PC-3 (cell line): ENCODE measurements around the gene EVL. TPM values are rescaled to one million over a fixed set of nuclear protein-coding genes. Genes with fewer than 3 reads are reported as not detected.

Experiments used
- ATAC-seq: fragments of 200-7000 bp; cut with Tn5 transposase; 2 replicates; pipeline ENCODE4 v1.9.1; 2020; ENCODE audit warnings: mild to moderate bottlenecking, moderate library complexity
- BruUV-seq: library from RNA; stranded (reverse); fragments of 400-500 nt; replicated peaks from 2 replicates; lab custom pipeline; 2021; lab: Mats Ljungman, UMichigan
- CTCF ChIA-PET: fragments of 300-600 bp; sonication (Branson Sonifier 250); formaldehyde crosslinking; loops from one replicate; lab custom pipeline; 2022; ENCODE audit warnings: antibody characterized with exemption; lab: Charles Lee
- POLR2A ChIA-PET: fragments of 300-600 bp; sonication (Branson Sonifier 250); formaldehyde crosslinking; loops from one replicate; lab custom pipeline; 2022; ENCODE audit warnings: antibody characterized with exemption; ENCODE audit not compliant: unreplicated experiment; lab: Charles Lee
- DNase-seq: peaks from one replicate; pipeline ENCODE4 v3.0.0-alpha.2; 2015
- H2AFZ ChIP-seq: fragments of 300-600 bp; sonication (generic); 2 replicates; pipeline ENCODE4 v1.6.0; 2016; ENCODE audit warnings: antibody characterized with exemption, low read length
- H3F3A ChIP-seq: fragments of 300-600 bp; sonication (generic); one replicate; pipeline ENCODE4 v1.6.0; 2017; ENCODE audit warnings: antibody characterized with exemption, low read length, control low read depth, mild to moderate bottlenecking; ENCODE audit not compliant: unreplicated experiment
- H3K27ac ChIP-seq: fragments of 300-600 bp; sonication (generic); 2 replicates; pipeline ENCODE4 v1.5.1; 2016; ENCODE audit warnings: mild to moderate bottlenecking, low read length
- H3K27me3 ChIP-seq: fragments of 300-600 bp; sonication (generic); 2 replicates; pipeline ENCODE4 v1.6.1; 2016; ENCODE audit warnings: low read length, mixed read lengths
- H3K36me3 ChIP-seq: fragments of 300-600 bp; sonication (generic); 2 replicates; pipeline ENCODE4 v1.6.1; 2016; ENCODE audit warnings: low read depth, mixed run types, low read length, mixed read lengths
- H3K4me1 ChIP-seq: fragments of 300-600 bp; sonication (generic); 2 replicates; pipeline ENCODE4 v1.5.1; 2016; ENCODE audit warnings: low read length; ENCODE audit not compliant: insufficient read depth
- H3K4me2 ChIP-seq: fragments of 300-600 bp; sonication (generic); 2 replicates; pipeline ENCODE4 v1.6.0; 2016; ENCODE audit warnings: low read length
- H3K4me3 ChIP-seq: fragments of 300-600 bp; sonication (generic); 2 replicates; pipeline ENCODE4 v1.5.1; 2016; ENCODE audit warnings: mild to moderate bottlenecking, low read length, mixed read lengths
- H3K79me2 ChIP-seq: fragments of 300-600 bp; sonication (generic); 2 replicates; pipeline ENCODE4 v1.6.1; 2017; ENCODE audit warnings: low read length, mixed read lengths
- H3K9ac ChIP-seq: fragments of 300-600 bp; sonication (generic); 2 replicates; pipeline ENCODE4 v1.6.0; 2016; ENCODE audit warnings: mild to moderate bottlenecking, low read length
- H3K9me2 ChIP-seq: fragments of 300-600 bp; sonication (generic); replicated peaks from 2 replicates; pipeline ENCODE4 v1.6.1; 2016; ENCODE audit warnings: mixed run types, low read length, mixed read lengths
- H3K9me3 ChIP-seq: fragments of 300-600 bp; sonication (generic); 2 replicates; pipeline ENCODE4 v1.6.1; 2016; ENCODE audit warnings: low read length, mixed read lengths
- H4K20me1 ChIP-seq: fragments of 300-600 bp; sonication (generic); 2 replicates; pipeline ENCODE4 v1.6.1; 2016; ENCODE audit warnings: low read length, mixed read lengths
- EZH2 ChIP-seq: fragments of 300-600 bp; sonication (generic); IDR thresholded peaks from one replicate; pipeline ENCODE4 v1.6.1; 2017; ENCODE audit warnings: antibody characterized with exemption, mild to moderate bottlenecking, low read length; ENCODE audit not compliant: unreplicated experiment
- EZH2phosphoT487 ChIP-seq: fragments of 300-600 bp; sonication (generic); IDR thresholded peaks from 2 replicates; pipeline ENCODE4 v1.6.1; 2018; ENCODE audit warnings: mild to moderate bottlenecking, antibody characterized with exemption, low read length, borderline replicate concordance
- intact Hi-C: fragments of 100-400 bp; cut with micrococcal nuclease; formaldehyde crosslinking; loops from 2 replicates; pipeline ENCODE4 v1.9.0; 2023
- total RNA-seq: library from RNA; depleted of rRNA; stranded (reverse); fragments of >200 nt; gene quantifications from 2 replicates; pipeline ENCODE4 v1.2.3, GENCODE V29; 2014
- TF ChIP-seq, protein P1 (sequence below): fragments of 300-600 bp; sonication (generic); conservative IDR thresholded peaks from 2 replicates; pipeline ENCODE4 v1.5.1; 2017; ENCODE audit warnings: antibody characterized with exemption, low read depth, mild to moderate bottlenecking, low read length

Gene EVL
- total RNA-seq, 1 experiment from 2014 or later = 26.5 TPM

DNA sequence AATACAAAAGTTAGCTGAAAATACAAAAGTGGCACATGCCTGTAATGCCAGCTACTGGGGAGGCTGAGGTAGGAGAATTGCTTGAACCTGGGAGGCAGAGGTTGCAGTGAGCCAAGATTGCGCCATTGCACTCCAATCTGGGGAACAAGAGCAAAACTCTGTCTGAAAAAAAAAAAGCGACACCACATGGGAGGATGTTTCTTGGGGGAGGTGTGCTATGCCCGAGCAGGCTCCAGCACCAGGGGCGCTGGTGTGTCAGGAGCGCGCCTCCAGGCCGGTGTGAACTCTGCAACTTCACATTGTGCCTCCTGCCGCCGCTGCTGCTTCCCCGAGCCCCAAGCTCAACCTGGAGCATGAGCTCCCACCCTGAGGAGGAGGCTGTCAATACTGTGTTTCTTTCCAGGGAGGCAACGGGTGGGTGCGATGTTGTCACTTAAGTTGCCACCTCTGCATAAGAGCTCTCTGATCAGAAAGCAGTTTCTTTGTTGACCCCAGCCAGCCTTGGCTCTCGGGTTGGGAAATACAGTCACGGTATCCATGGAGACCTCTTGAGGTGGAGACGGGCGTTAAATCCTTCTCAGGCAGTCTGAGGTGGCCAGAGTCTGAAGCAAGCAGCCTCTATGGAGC is 75.3 kb downstream of the EVL start:
- no peaks in the 10 kb centered on the region for H3K36me3 ChIP-seq
- no peaks in the 10 kb centered on the region for H4K20me1 ChIP-seq
- ChIA-PET POLR2A (no interaction called here), CTCF (no interaction called here)
- DNase-seq (no peak), ATAC-seq (no peak)
- no peaks in the 10 kb centered on the region for H3K79me2 ChIP-seq
- no peak overlapping the region for H3K4me3 ChIP-seq
- no peak overlapping the region for H2AFZ ChIP-seq
- H3K9me3 ChIP-seq = no peaks in the 10 kb centered on the region
- no peak for TF ChIP-seq EZH2phosphoT487
- TF ChIP-seq, protein P1, sequence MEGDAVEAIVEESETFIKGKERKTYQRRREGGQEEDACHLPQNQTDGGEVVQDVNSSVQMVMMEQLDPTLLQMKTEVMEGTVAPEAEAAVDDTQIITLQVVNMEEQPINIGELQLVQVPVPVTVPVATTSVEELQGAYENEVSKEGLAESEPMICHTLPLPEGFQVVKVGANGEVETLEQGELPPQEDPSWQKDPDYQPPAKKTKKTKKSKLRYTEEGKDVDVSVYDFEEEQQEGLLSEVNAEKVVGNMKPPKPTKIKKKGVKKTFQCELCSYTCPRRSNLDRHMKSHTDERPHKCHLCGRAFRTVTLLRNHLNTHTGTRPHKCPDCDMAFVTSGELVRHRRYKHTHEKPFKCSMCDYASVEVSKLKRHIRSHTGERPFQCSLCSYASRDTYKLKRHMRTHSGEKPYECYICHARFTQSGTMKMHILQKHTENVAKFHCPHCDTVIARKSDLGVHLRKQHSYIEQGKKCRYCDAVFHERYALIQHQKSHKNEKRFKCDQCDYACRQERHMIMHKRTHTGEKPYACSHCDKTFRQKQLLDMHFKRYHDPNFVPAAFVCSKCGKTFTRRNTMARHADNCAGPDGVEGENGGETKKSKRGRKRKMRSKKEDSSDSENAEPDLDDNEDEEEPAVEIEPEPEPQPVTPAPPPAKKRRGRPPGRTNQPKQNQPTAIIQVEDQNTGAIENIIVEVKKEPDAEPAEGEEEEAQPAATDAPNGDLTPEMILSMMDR = no peak
- no peak for TF ChIP-seq EZH2
- H3K9ac ChIP-seq = no peak overlapping the region
- no peaks in the 10 kb centered on the region for H3K9me2 ChIP-seq
- H3F3A ChIP-seq = no peaks in the 10 kb centered on the region
- no peak overlapping the region for H3K4me2 ChIP-seq
- BruUV-seq = no TSS peak
- intact Hi-C loops = no loop called here
- H3K4me1 ChIP-seq = no peaks in the 10 kb centered on the region
- H3K27ac ChIP-seq = no peak overlapping the region
- no peaks in the 10 kb centered on the region for H3K27me3 ChIP-seq

DNA sequence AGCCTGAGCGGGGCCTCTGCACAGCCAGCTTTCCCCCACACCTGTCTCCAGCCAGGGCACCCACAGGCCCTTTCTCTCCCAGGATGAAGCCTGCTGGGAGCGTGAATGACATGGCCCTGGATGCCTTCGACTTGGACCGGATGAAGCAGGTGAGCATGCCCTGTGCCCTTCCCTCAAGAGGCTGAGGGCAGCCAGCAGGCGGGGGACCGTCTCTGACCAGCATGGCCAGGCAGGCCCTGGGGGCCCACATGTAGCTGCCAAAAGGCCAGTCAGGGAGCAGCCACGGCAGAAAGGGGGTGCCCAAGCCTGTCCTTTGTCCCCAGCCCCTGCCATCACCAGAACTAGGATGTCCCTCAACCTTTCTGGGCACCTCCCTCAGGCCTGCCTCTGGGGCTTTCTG is 75.9 kb downstream of the EVL start:
- BruUV-seq = no TSS peak
- no peaks in the 10 kb centered on the region for H3K36me3 ChIP-seq
- no peak overlapping the region for H3K4me2 ChIP-seq
- no peaks in the 10 kb centered on the region for H3K9me2 ChIP-seq
- no peak overlapping the region for H3K9ac ChIP-seq
- DNase-seq = no peak
- no peak overlapping the region for H3K4me3 ChIP-seq
- H3K27me3 ChIP-seq = no peaks in the 10 kb centered on the region
- no peak overlapping the region for H2AFZ ChIP-seq
- H3K4me1 ChIP-seq = no peaks in the 10 kb centered on the region
- no peaks in the 10 kb centered on the region for H3F3A ChIP-seq
- no peaks in the 10 kb centered on the region for H4K20me1 ChIP-seq
- CTCF ChIA-PET = no interaction called here
- POLR2A ChIA-PET = no interaction called here
- no peaks in the 10 kb centered on the region for H3K79me2 ChIP-seq
- no peaks in the 10 kb centered on the region for H3K9me3 ChIP-seq
- no peak overlapping the region for H3K27ac ChIP-seq
- TF ChIP-seq, protein P1 = no peak
- no peak for TF ChIP-seq EZH2
- no peak for TF ChIP-seq EZH2phosphoT487
- intact Hi-C loops = no loop called here
- ATAC-seq = no peak

DNA sequence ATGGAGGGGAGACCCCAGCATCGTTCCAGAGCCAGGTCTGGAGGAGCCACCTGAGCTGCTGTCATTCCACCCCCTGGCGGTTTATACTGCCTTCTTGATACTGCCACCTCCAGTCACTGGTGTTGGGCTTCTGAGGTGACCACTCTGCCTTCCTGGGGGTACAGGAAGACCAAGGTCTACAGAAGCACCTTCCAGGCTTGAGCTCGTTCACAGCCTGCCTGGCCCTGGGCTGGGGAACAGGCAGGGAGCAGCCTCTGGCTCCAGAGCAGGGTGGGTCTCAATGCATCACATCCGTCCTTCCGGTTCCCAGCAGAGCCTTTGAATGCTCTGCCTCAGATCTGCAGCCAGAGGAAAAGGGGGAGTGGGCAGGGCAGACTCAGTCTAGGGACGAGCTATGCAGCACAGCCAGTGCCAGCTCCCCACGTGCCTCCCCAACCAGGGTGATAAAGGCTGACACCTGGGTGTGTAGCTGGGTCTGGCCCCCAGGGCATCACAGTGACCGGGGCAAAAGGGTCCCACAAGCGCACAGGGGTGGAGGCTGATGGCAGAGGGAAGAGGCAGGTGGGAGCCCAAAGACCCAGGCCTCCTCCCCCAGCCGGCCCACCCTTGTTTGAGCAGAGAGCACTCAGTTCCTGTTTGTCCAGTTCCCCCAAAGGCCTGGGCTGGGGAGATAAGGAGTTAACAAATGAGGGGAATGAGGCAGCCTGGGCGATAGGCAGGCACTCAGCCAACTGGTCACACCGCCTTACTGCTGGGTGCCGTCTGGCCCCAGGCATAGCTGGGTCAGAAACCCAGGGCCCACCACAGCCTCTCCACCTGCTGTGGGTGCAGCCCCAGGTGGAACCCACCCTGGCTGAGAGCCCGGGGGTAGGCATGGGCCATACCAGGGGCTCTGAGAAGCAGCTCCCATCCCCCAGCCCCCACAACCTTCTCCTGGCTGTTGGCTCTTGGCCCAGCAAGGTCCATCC is 77.1 kb downstream of the EVL start:
- POLR2A ChIA-PET = no interaction called here
- TF ChIP-seq, protein P1 = no peak
- TF ChIP-seq EZH2phosphoT487 (no peak), EZH2 (no peak)
- no peaks in the 10 kb centered on the region for H3K27me3 ChIP-seq
- DNase-seq = no peak
- intact Hi-C loops = no loop called here
- H3F3A ChIP-seq = no peaks in the 10 kb centered on the region
- ATAC-seq = no peak
- no TSS peak for BruUV-seq
- no peaks in the 10 kb centered on the region for H3K36me3 ChIP-seq
- no peak overlapping the region for H3K4me3 ChIP-seq
- no peaks in the 10 kb centered on the region for H3K79me2 ChIP-seq
- no peak overlapping the region for H3K27ac ChIP-seq
- no peaks in the 10 kb centered on the region for H4K20me1 ChIP-seq
- CTCF ChIA-PET = no interaction called here
- no peak overlapping the region for H3K9ac ChIP-seq
- H3K4me1 ChIP-seq = no peaks in the 10 kb centered on the region
- no peaks in the 10 kb centered on the region for H3K9me2 ChIP-seq
- no peak overlapping the region for H2AFZ ChIP-seq
- H3K4me2 ChIP-seq = no peak overlapping the region
- no peaks in the 10 kb centered on the region for H3K9me3 ChIP-seq
